ENCODE data around the gene VAPA.

VAPA gene

DNA sequence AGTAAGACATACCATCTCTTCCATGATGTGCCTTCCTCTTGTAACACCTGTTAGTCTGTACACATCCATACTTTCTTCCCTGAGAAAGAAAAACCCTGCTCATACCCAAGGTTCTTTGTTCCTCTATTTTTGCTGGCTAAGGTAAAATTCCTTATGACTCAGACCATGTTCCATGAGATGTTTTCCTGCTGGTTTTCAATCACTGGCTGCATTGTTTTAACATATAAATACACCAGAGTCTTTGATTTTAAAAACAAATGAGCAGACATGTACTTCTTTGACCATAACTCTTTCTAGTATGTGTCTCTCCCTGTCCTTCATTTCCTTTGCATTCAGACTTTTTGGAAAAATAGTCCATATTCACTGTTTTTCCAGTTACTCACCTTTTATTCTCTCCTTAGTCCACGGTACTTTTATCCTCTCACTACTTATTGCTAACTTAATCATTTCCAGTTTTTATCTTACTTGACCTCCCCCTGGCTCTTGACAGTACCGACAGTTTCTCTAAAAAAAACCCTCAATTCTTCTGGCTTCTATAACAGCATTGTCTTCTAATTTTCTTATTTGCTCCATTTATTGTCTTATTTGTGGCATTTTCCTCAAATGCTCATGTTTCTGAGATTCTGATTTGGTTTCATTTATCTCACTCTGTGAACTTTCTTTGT, 4.3 kb downstream of the VAPA start:
- no peak overlapping the region for H3K4me3 ChIP-seq (ENCODE audit: low read depth, low read length)

DNA sequence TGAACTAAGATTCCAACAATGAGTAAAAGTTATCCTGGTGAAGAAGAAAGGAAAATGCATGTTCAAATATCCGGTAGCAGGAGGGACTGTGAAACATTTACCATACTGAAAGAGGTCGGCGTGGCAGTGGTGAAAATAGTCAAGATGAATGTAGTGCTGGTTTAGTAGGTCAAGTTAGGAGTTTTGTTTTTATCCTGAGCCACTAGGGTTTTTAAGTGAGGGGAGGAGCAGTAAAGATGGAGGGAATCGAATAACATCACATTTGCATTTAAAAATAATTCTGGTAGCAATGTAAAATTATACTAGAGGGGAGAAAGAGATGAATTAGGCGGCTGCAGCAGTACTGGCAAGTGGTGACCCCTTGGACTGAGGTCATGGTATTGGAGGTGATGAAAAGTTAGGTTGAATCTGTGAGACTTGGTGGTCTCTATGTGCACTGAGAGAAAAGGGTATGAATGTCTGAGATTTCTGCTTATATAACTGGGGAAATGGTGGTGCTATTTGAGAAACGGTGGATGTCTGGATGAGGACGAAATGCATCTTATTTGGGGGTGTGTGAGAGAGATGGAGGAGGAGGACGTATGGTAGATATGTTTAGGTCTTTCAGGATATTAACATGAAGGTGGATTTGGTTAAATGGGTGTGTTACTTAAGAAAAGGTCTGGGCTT, 5.9 kb downstream of the VAPA start:
- no peak for DNase-seq (ENCODE audit: low read depth)
- in situ Hi-C loops (cut with HindIII; ENCODE audit: low sequenced_read_pairs), result loop anchor here (5.0 kb wide), 1 partner anchor 52 kb away; no protein-coding TSS in a partner anchor
- TF ChIP-seq, protein P1, sequence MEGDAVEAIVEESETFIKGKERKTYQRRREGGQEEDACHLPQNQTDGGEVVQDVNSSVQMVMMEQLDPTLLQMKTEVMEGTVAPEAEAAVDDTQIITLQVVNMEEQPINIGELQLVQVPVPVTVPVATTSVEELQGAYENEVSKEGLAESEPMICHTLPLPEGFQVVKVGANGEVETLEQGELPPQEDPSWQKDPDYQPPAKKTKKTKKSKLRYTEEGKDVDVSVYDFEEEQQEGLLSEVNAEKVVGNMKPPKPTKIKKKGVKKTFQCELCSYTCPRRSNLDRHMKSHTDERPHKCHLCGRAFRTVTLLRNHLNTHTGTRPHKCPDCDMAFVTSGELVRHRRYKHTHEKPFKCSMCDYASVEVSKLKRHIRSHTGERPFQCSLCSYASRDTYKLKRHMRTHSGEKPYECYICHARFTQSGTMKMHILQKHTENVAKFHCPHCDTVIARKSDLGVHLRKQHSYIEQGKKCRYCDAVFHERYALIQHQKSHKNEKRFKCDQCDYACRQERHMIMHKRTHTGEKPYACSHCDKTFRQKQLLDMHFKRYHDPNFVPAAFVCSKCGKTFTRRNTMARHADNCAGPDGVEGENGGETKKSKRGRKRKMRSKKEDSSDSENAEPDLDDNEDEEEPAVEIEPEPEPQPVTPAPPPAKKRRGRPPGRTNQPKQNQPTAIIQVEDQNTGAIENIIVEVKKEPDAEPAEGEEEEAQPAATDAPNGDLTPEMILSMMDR (IDR thresholded peaks at IDR 0.05; ENCODE audit: low read depth, low read length, missing control alignments), result no peak
- no peak overlapping the region for H3K4me3 ChIP-seq (ENCODE audit: low read depth, low read length)

More for the DNA sequence above, 4.3 kb downstream of the VAPA start:
- in situ Hi-C loops (cut with HindIII; ENCODE audit: low sequenced_read_pairs), result no loop called here
- DNase-seq (ENCODE audit: low read depth), result peak; percentile 33
- TF ChIP-seq, protein P1 (IDR thresholded peaks at IDR 0.05; ENCODE audit: low read depth, low read length, missing control alignments), result no peak

DNA sequence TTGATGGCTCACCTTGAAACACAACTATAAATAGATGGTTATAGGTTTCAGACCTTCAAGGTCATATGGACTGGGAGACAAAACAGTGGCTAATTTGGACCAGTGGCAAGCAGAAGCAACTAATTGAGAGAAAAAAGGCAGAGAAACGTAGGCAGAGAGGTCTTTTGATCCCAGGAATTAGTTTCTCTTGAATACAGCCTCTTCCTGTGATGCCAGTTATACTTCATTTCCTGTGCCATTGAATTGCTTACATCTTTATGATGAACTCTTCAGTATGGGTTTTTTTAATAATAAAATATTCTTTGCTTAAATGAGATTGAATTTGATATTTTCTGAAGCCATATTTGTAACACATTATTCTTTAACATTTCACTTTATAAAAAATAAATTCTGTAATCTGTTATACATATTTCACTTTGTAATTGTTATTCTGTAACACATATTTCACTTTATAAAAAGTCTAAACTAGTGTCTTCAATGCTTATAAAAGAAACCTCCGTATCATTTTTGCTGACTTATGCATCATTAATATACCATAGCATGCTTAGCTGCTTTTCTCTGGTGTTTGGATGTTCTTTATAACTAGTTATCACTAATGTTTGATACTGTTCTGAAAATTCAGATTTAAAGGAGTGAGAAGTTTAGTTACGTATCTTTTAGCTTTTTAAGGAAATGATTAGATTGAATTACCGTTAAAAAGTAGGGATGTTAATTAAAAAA, 8.9 kb downstream of the VAPA start:
- in situ Hi-C loops (cut with HindIII; ENCODE audit: low sequenced_read_pairs), result loop anchor here (5.0 kb wide), 1 partner anchor 55 kb away; no protein-coding TSS in a partner anchor
- TF ChIP-seq, protein P1 (IDR thresholded peaks at IDR 0.05; ENCODE audit: low read depth, low read length, missing control alignments), result no peak
- no peak overlapping the region for H3K4me3 ChIP-seq (ENCODE audit: low read depth, low read length)
- no peak for DNase-seq (ENCODE audit: low read depth)

DNA sequence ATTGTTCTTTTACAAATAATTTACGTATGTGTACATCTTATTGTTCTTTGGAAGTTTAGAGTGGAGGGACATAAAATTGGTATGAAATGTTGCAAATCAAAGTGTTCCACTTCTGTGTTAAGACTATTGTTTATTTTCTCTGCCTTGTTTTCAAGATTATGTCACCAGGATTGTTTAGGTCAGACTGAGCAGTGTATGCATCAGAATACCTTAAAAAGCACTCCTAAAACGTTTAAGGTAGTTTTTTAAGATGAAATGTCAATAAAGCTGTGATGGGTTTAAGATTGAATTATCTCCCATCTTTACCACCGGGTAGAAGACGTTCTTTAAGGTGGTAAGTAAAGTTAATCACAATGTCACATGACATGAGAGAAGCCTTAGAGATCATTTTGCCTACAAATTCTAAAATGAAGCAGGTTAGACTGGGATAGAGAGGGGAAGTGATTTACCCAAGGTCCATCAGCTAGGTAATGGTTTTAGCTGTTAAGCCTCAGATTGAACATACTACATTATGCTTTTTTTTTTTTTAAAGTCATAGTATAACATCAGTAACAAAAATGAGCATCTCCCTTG, 10.6 kb downstream of the VAPA start:
- no peak overlapping the region for H3K4me3 ChIP-seq (ENCODE audit: low read depth, low read length)
- TF ChIP-seq, protein P1 (IDR thresholded peaks at IDR 0.05; ENCODE audit: low read depth, low read length, missing control alignments), result no peak
- no peak for DNase-seq (ENCODE audit: low read depth)
- in situ Hi-C loops (cut with HindIII; ENCODE audit: low sequenced_read_pairs), result loop anchor here (5.0 kb wide), 1 partner anchor 57 kb away; no protein-coding TSS in a partner anchor

DNA sequence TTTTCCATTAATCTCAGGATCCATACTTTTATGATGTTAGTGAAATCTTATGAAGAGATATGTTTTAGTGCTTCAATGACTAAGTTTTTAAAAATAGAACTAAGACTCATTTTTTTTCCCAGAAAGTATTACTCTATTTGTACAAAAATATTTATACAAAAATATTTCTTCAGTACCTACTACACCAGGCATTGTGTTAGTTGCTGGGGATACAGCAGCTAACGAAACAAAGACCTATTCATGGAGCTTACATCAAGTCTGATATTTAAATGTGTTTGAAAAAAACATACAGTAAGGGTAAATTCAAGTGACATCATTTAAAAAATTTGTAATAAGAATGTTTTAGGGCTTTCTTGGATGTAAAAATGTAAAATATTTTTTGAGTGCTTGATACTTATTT, 11.6 kb downstream of the VAPA start:
- in situ Hi-C loops (cut with HindIII; ENCODE audit: low sequenced_read_pairs), result no loop called here
- TF ChIP-seq, protein P1 (IDR thresholded peaks at IDR 0.05; ENCODE audit: low read depth, low read length, missing control alignments), result no peak
- no peak for DNase-seq (ENCODE audit: low read depth)
- H3K4me3 ChIP-seq (ENCODE audit: low read depth, low read length), result no peak overlapping the region

DNA sequence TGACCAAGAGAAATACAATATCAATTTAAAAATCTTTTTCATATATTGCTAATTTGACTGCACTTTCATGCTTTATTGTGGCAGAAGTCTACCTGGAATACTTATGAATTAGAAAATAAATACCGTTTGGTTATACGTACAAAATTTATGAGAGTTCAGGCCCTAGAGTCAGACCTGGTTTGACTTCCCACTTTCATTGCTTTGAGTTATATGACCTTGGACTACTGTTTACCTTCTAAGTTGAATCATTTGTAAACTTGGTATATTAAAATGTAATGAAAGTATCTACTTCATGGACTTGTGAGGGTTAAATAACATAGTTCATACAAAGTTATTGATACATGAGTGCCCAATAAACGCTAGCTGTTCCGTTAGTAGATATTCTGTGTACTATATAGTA, 12.0 kb downstream of the VAPA start:
- H3K4me3 ChIP-seq (ENCODE audit: low read depth, low read length), result no peak overlapping the region
- TF ChIP-seq, protein P1 (IDR thresholded peaks at IDR 0.05; ENCODE audit: low read depth, low read length, missing control alignments), result no peak
- in situ Hi-C loops (cut with HindIII; ENCODE audit: low sequenced_read_pairs), result no loop called here
- no peak for DNase-seq (ENCODE audit: low read depth)

All from astrocyte of the cerebellum (primary cell).